Vagina (tissue), 2 donors: ENCODE data around the gene SULF2. TPM values are rescaled to one million over a fixed set of nuclear protein-coding genes. Genes with fewer than 3 reads are reported as not detected.

Source experiments
- DNase-seq, 2 donors: peaks; one replicate each; pipeline ENCODE4 v3.0.0-alpha.2; 2017; ENCODE audit errors: extremely low spot score in 2 of 2
- H3K27ac ChIP-seq: fragments of 200-600 bp; sonication (generic); one replicate; pipeline ENCODE4 v1.5.1; 2019
- H3K27me3 ChIP-seq: fragments of 200-600 bp; sonication (generic); one replicate; pipeline ENCODE4 v1.5.1; 2019
- H3K36me3 ChIP-seq, 2 donors: fragments of 200-600 bp; sonication (generic); one replicate each; pipeline ENCODE4 v1.5.1; 2017 to 2019
- H3K4me1 ChIP-seq: fragments of 200-600 bp; sonication (generic); one replicate; pipeline ENCODE4 v1.5.1; 2019
- H3K4me3 ChIP-seq, 2 donors: fragments of 200-600 bp; sonication (generic); 1 replicate in 1 of 2; 2 replicates in 1 of 2; pipeline ENCODE4 v1.5.1; 2016 to 2019
- H3K9me3 ChIP-seq: fragments of 200-600 bp; sonication (generic); one replicate; pipeline ENCODE4 v1.5.1; 2019
- CTCF ChIP-seq, 3 experiments: fragments of 450-650 bp in 2 of 3; fragments of 200-600 bp in 1 of 3; sonication (generic) in 1 of 3; IDR thresholded peaks; one replicate each; pipeline ENCODE4 v1.5.1; 2017 to 2019; ENCODE audit warnings: antibody characterized with exemption in 3 of 3, mild to moderate bottlenecking in 2 of 3, moderate library complexity in 2 of 3
- POLR2A ChIP-seq, 2 donors: fragments of 450-650 bp; IDR thresholded peaks; one replicate each; pipeline ENCODE4 v1.6.1; 2017; ENCODE audit warnings: antibody characterized with exemption in 2 of 2, mild to moderate bottlenecking in 2 of 2, moderate library complexity in 2 of 2
- POLR2AphosphoS5 ChIP-seq, 2 donors: sonication (generic); formaldehyde crosslinking; IDR thresholded peaks; one replicate each; pipeline ENCODE4 v1.9.0; 2017; ENCODE audit warnings: antibody characterized with exemption in 2 of 2, mild to moderate bottlenecking in 2 of 2, low read depth in 1 of 2; ENCODE audit not compliant: insufficient read depth in 1 of 2
- intact Hi-C: fragments of 100-400 bp; cut with DNase I; formaldehyde crosslinking; loops from one replicate; pipeline ENCODE4 v1.15.1; 2023
- total RNA-seq: library from RNA; depleted of rRNA; stranded (reverse); fragments of >200 nt; gene quantifications from one replicate; pipeline ENCODE4 v1.2.3, GENCODE V29; 2016

Gene SULF2
- total RNA-seq, 1 donor from 2014 or later: 157 TPM

DNA sequence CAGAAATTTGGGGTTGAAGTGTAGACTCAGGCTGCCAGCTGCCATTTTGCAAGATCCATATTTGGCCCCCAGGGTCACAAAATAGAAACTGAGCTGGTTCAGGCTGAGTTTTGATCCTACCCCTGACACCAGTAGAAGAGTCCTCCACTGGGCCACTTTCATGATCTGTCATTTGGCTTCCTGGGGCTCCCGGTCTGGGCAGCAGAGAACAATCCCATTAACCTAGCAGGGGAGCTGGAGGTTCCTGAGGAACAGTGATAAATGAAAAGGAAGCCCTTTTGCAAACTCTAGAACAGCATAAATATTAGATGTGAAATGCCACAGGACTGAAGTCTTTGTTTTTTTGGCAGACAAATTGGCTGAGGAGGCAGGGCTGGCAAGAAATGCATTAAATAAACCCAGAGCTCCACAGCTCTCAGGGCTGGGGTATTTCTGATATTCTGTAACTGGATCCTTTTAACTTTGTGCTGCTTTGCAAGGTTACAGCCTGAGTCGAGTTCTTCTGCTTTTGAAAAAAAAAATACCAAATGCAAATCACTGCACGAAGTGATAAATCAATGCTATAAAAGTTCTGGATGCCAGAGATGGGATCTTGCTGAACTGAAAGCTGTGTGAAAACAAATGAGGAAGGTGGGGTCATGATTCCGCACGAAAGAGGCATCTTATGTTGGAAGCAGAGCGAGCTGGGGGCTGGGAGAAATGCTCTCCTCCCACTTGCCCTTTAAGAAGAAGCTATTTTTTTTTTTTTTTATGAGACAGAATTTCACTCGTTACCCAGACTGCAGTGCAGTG is 64.4 kb downstream of the SULF2 start:
- intact Hi-C loops: loop anchor here (10.0 kb wide), 1 partner anchor 64 kb away; the partner anchor contains the start of gene SULF2
- Histone ChIP-seq H3K27ac (peak overlapping the region; percentile 67), H3K4me3 (no peak overlapping the region), H3K27me3 (no peaks in the 10 kb centered on the region), H3K36me3 (no peaks in the 10 kb centered on the region), H3K9me3 (no peaks in the 10 kb centered on the region), H3K4me1 (peaks cover 40% of the 10 kb centered on the region)
- TF ChIP-seq CTCF (IDR thresholded peaks at IDR 0.05): no peak
- peak in 1 of 2 donors; percentile 53 for TF ChIP-seq POLR2AphosphoS5 (IDR thresholded peaks at IDR 0.05; ENCODE audit: insufficient read depth in 1 of 2, low read depth in 1 of 2)
- DNase-seq: no peak

DNA sequence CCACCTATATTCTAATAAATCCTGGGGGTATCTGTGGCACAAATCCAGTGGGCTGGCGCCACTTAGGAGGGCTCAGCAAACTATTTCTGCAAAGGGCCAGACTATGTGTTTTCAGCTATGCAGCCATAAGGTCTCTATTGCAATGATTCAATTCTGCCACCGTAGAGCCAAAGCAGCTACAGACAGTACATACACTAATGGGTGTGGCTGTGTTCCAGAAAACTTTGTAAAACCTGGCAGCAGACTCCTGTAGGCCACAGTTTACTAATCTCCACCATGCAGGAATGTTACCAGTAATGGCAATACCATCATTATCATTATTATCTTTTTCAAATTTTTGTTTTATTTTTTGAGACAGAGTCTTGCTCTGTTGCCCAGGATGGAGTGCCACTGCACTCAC is 65.7 kb downstream of the SULF2 start:
- intact Hi-C loops: loop anchor here (10.0 kb wide), 1 partner anchor 65 kb away; the partner anchor contains the start of gene SULF2
- Histone ChIP-seq H3K36me3 (no peaks in the 10 kb centered on the region), H3K4me3 (no peak overlapping the region), H3K4me1 (peaks cover 31% of the 10 kb centered on the region), H3K27ac (no peak overlapping the region), H3K27me3 (no peaks in the 10 kb centered on the region), H3K9me3 (no peaks in the 10 kb centered on the region)
- no peak for TF ChIP-seq POLR2A (IDR thresholded peaks at IDR 0.05)
- TF ChIP-seq POLR2AphosphoS5 (IDR thresholded peaks at IDR 0.05; ENCODE audit: insufficient read depth in 1 of 2, low read depth in 1 of 2): no peak
- TF ChIP-seq CTCF (IDR thresholded peaks at IDR 0.05): no peak
- DNase-seq: no peak

GRCh38 chr20:47719211-47719610 is 66.1 kb downstream of the SULF2 start:
- Histone ChIP-seq H3K27ac (no peak overlapping the region), H3K27me3 (no peaks in the 10 kb centered on the region), H3K36me3 (no peaks in the 10 kb centered on the region), H3K9me3 (no peaks in the 10 kb centered on the region), H3K4me3 (no peak overlapping the region), H3K4me1 (peaks cover 31% of the 10 kb centered on the region)
- intact Hi-C loops: no loop called here
- TF ChIP-seq POLR2A (IDR thresholded peaks at IDR 0.05) (no peak), CTCF (IDR thresholded peaks at IDR 0.05) (no peak), POLR2AphosphoS5 (IDR thresholded peaks at IDR 0.05; ENCODE audit: insufficient read depth in 1 of 2, low read depth in 1 of 2) (no peak)
- no peak for DNase-seq

- no peaks in the 10 kb centered on the region for H3K36me3 ChIP-seq
- H3K27me3 ChIP-seq: no peaks in the 10 kb centered on the region
- H3K27ac ChIP-seq: no peak overlapping the region
- no peak for DNase-seq
- intact Hi-C loops: no loop called here
- H3K4me1 ChIP-seq: peaks cover 39% of the 10 kb centered on the region
- TF ChIP-seq POLR2AphosphoS5 (IDR thresholded peaks at IDR 0.05; ENCODE audit: insufficient read depth in 1 of 2, low read depth in 1 of 2): no peak
- no peak for TF ChIP-seq POLR2A (IDR thresholded peaks at IDR 0.05)
- no peak for TF ChIP-seq CTCF (IDR thresholded peaks at IDR 0.05)
- H3K9me3 ChIP-seq: no peaks in the 10 kb centered on the region
- no peak overlapping the region for H3K4me3 ChIP-seq
These were observed 66.9 kb downstream of the SULF2 start for GRCh38 chr20:47718398-47718797.

- no peaks in the 10 kb centered on the region for H3K9me3 ChIP-seq
- no peak for DNase-seq
- no peak overlapping the region for H3K4me3 ChIP-seq
- TF ChIP-seq POLR2AphosphoS5 (IDR thresholded peaks at IDR 0.05; ENCODE audit: insufficient read depth in 1 of 2, low read depth in 1 of 2) (no peak), POLR2A (IDR thresholded peaks at IDR 0.05) (no peak), CTCF (IDR thresholded peaks at IDR 0.05) (no peak)
- H3K27me3 ChIP-seq: no peaks in the 10 kb centered on the region
- intact Hi-C loops: no loop called here
- H3K36me3 ChIP-seq: no peaks in the 10 kb centered on the region
- no peak overlapping the region for H3K27ac ChIP-seq
- peaks cover 49% of the 10 kb centered on the region for H3K4me1 ChIP-seq
These were observed 67.9 kb downstream of the SULF2 start for GRCh38 chr20:47717421-47717820.
